GM18511 (cell line): Measurements from ENCODE around the gene VCY.
"Not testable (repeated sequence)": the region's sequence is repeated elsewhere in the genome, so short reads cannot be mapped to it uniquely, and the experiment has no call there.

ENCODE experiments used
- ATAC-seq: cut with Tn5 transposase; IDR thresholded peaks from one replicate; pipeline ENCODE4 v1.9.1; 2021; ENCODE audit warnings: mild to moderate bottlenecking, moderate library complexity; ENCODE audit not compliant: unreplicated experiment

Gene VCY

GRCh38 chrY:13986373-13986772, at the start of gene VCY:
VCY (minus strand) TSS chrY:13986473; CDS start chrY:13986440, 33 bp downstream.
- ATAC-seq: not testable (repeated sequence)

GRCh38 chrY:14030395-14030794, 44.1 kb upstream of the VCY start:
- ATAC-seq: not testable (repeated sequence)

- not testable (repeated sequence) for ATAC-seq
Measured at GRCh38 chrY:14011916-14012315, 25.6 kb upstream of the VCY start.

- not testable (repeated sequence) for ATAC-seq
Measured at GRCh38 chrY:13942406-13942805, 43.9 kb downstream of the VCY start.
